GM12875 (cell line): ENCODE data around the gene VAV3.

Experiments used
- H3K4me3 ChIP-seq: one replicate; pipeline ENCODE4 v1.5.1; 2011; ENCODE audit warnings: low read depth, low read length, control low read depth
- TF ChIP-seq, protein P1 (sequence below): IDR thresholded peaks from 2 replicates; pipeline ENCODE4 v1.5.1; 2011; ENCODE audit warnings: low read depth, mild to moderate bottlenecking, control low read depth, inconsistent platforms, low read length, moderate library complexity, borderline replicate concordance; ENCODE audit not compliant: insufficient read depth

Gene VAV3

DNA sequence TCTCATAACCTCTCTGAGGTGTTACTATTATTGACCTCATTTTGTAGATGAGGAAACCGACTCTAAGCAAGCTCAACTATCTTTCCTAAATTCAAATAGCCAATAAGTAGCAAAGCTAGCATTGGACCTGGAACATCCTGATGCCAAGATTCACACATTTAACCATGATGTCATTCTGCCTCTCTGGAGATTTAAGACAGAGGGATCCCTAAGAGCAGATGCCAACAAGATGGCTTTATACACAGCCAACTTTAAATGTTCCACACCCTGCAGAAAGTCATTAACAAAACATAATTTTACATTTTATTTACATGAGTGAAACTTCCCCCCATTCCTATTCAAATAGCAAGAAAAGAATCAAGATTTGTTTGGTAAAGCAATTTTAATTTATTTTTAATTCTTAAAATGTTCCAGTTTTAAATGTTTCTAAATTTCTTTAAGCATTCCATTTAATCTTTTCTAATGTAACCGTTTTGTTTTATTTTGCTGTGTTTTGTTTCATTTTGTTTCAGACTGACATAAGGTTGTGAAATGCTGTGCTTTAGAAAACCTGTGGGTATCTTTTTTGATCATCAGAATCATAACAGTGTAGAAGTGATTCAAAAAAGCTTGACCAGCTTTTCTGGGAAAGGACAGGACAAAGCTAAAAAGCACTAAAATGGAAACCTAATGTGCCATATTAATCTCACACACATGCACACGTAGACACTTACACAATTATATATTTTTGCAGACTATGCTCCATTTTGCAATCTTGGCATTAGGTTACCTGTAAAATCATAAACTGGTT is 7.6 kb upstream of the VAV3 start:
- TF ChIP-seq, protein P1, sequence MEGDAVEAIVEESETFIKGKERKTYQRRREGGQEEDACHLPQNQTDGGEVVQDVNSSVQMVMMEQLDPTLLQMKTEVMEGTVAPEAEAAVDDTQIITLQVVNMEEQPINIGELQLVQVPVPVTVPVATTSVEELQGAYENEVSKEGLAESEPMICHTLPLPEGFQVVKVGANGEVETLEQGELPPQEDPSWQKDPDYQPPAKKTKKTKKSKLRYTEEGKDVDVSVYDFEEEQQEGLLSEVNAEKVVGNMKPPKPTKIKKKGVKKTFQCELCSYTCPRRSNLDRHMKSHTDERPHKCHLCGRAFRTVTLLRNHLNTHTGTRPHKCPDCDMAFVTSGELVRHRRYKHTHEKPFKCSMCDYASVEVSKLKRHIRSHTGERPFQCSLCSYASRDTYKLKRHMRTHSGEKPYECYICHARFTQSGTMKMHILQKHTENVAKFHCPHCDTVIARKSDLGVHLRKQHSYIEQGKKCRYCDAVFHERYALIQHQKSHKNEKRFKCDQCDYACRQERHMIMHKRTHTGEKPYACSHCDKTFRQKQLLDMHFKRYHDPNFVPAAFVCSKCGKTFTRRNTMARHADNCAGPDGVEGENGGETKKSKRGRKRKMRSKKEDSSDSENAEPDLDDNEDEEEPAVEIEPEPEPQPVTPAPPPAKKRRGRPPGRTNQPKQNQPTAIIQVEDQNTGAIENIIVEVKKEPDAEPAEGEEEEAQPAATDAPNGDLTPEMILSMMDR, result no peak
- no peak overlapping the region for H3K4me3 ChIP-seq

DNA sequence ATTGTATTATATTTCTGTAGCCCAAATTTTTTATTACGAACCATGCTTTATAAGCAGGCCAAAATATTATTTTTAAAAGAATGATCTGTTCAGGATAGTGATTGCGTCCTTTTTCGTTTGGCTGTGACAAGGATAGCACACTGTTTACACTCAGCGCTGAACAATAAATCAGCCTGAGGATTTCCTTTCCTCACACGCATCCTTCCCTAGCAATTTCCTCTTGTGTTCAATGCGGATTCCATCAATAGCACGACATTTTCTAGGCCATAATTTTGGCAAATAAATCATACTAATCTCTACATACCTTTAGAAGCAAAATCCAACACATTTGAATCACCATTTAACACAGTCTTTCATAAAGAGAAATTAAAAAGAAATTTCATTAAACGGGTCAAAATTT is 1.6 kb upstream of the VAV3 start:
- H3K4me3 ChIP-seq, result no peak overlapping the region
- TF ChIP-seq, protein P1, result no peak

DNA sequence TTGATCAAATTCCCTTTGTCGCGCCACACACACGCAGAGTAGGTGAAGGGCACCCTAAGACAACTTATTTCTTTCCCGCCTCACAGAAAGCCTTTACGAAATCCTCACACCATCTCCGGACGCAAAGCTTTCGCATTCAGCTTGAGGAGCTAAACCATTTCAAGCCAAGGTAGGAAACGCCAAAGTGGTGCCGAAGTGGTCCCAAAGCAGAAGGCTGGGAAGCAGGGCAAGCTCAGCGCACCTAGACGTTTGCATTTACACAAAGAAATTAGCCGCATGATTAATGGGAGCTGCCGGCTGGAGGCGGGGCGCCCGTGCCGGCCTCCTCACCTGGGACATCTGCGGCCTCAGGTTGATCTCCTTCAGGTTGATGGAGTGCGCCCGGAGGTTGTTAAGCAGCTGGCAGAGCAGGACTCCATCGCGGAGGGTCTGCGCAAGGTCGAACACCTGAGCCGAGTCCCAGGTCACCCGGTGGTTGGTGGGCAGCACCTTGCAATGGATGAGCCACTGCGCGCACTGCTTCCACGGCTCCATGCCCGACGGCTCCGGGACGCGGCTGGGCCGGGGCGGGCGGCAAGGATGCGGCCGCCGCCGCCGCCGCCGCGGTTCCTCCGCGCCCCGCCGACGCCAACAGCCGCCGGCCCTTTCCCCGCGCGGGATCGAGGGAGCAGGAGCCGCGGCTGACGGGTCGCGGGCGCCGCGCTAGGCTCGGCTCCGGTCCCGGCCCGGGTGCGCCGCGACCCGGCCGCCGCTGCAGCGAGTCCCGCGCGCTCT is 457 bp downstream of the VAV3 start:
- peak overlapping the region; percentile 37 for H3K4me3 ChIP-seq
- TF ChIP-seq, protein P1, result no peak

DNA sequence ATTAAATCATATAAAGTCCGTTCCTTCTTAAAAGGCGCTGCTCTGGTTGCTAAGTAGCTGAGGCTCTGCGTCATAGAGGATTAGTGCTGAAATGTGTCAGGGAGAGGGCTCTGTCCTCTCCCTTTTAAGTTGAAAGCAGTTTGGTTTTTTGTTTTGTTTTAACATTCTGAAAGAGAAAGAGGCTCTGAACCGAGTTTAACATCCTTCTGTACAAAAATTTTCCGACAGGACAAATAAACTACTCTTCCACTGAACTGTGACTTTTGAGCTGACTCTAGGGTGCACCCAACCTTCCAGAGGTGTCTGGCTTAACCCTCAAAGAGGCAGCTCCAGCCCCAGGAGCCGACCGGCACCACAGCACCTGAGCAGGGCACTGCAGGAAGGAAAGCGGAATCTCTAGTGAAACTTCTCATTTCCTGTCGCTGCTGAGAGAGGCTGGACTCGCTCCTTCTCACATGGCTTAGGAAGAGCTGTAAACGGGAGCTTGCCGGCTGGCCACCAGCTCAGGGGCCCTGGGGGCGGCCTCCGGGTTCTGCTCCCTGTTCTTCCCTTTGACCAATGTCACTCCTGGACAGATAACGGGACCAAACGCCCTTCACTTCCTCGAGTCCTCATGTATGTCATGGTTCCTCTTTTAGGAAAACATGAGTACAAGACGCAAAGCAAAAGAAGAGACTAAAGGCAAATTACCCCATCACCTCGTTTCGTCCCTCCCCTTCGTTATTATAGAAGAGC is 1.2 kb downstream of the VAV3 start:
- H3K4me3 ChIP-seq, result peak overlapping the region; percentile 37
- TF ChIP-seq, protein P1, result no peak

DNA sequence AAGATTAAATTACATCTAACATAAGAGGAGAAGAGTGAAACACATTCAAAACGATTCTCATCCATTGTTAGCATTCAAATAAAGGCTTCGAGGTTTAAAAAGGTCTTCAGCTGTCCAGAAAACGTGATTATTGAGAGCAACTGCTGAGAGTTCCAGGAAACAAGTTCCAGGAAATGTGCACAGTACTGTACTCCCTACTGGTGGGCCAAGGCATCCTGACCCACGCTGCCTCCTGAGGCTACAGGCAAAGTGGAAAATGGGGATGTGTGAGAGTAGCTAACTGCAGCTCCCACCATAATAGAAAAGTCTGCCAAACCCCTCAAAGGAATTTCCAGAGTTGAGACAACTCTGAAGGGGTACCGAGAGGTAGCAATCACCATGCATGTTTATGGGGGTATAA is 2.0 kb downstream of the VAV3 start:
- H3K4me3 ChIP-seq, result no peak overlapping the region
- TF ChIP-seq, protein P1, result no peak

GRCh38 chr1:107954719-107955415 is 10.1 kb downstream of the VAV3 start:
- TF ChIP-seq, protein P1, result no peak
- no peak overlapping the region for H3K4me3 ChIP-seq
